Measurements from ENCODE around the gene C1orf198.

The C1orf198 gene

DNA sequence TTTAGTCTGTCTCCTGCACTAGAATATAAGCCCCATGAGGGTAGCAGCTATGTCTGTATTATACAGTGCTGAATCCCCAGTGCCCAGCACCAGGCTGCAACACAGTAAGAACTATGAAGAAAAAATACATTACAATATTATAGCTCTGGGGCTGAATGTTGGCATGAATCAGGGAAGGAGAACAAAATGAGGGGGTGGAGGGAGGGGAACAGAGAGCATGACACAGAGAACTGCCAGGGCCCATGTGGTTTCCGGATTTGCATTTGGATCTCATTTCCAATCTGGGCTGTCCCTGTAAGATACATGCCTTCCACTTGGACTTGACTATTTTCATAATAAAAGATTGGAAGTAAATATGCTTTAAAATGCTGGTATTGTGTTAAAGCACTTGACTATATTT, 35.8 kb downstream of the C1orf198 start:
- DNase-seq (ENCODE audit: low read depth) = no peak

DNA sequence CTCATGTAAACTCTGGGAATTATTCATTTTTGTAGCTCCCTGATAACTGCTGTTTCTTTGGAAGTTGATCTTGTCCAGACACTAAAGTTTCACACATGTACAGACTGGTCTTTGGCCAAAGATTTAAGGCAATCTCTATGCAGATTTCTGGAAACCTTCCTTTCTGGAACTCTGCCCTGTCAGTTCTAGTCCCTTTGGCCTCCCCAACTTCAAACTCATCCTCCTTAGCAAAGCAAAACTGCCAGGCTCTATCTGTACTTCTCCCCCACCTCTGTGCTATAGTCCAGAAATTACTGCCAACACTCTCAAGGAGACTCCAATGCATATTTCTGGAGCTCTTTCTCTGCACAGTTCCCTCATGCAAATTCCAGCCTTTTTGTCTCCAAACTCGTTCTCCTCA, 36.5 kb downstream of the C1orf198 start:
- DNase-seq (ENCODE audit: low read depth) = no peak

DNA sequence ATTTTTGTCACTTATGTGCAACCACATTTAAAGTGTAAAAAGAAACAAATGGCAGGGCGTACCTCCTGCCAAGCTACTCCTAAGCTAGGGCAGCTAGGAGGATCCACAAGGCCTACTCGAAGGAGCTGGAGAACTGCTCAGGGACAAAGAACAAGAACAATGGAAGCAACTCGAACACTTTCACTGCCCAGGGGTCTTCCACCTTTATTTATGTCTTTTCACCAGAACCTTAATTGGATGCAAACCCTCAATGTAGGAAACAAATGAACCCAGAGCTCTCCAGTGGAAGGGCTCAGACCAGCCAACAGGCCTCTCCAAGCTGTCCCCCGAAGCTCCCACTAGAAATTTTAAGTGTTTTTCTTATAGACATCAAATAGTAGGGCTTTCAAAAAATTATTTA, 39.9 kb downstream of the C1orf198 start:
- DNase-seq (ENCODE audit: low read depth) = no peak

DNA sequence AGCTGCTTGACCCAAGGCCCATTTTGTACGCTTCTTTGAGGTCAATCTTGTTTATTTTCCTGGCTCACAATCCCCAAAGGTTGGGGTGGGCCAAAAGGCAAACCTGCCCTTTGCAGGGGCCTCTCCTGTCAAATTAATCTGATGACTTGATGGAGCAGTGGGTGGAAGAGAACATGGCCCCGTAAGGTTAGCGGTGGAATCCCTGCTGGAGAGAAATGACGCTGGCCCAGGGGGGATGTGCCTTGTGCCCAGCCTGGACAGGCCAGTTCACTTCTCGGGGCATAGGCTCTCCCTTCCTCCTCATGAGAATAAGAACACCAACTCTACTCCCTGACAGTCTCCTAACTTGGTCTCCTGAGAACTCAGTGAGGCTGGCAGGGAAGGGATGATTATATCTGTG, 40.5 kb downstream of the C1orf198 start:
- DNase-seq (ENCODE audit: low read depth) = no peak

DNA sequence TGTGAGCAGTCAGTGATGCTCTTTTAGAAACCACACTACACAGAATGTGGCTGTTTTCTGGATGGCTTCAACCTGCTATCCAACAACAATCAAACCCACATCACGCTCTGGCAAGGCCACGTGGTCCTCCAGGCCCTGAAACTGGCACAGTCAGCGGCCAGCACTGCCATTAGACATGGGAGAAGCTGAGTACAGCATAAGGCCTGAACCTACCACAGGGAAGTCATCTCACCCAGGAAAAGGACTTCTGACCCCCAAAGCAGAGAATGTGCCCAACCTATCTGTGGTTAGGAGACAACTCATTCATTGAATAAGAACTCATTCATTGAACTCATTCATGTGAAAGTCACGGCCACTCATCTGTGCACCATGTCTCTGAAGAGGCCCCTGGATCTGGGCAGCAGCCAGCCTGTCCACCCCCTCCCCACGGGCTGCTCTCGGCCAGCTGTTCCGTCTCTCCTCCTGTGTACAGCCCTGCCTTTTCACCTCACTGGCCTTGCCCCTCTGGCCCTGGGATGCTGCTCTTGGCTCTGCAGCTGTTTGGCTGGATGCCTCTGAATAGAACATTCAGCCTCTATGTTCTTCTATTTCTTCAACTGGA, 41.1 kb downstream of the C1orf198 start:
- peak; percentile 29 for DNase-seq (ENCODE audit: low read depth)

DNA sequence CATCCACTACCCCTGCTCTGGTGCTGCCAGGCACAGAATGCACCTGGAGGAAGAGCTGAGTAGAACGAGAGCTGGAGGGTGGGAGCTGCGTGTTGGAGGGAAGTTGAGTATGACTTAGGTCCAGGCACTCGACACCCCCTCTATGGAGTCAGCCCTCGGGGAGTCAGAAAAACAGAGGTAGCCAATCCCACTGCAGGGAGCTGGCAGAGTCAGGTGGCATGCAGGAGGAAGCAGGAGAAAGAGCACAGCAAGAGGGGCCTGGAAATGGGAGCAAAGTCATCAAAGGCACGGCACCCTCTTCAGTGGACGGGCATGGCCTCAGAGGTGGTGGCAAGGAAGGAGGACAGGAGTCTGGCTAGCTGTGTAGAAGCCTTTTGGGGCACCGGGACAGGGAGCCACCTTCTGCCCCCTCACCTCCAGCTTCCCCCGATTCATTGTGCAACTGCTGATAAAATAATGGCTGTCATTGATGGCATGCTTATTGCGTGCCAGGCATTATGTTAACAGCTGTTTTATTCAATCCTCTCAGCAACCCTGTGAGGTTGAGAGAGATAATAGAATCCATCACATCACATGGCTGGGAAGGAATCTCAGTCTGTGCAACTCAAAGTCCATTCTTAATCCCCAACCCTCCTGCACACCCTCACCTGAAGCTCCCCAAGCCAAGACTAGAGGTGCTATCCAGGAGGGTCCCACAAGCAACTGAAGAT, 42.0 kb downstream of the C1orf198 start:
- no peak for DNase-seq (ENCODE audit: low read depth)

DNA sequence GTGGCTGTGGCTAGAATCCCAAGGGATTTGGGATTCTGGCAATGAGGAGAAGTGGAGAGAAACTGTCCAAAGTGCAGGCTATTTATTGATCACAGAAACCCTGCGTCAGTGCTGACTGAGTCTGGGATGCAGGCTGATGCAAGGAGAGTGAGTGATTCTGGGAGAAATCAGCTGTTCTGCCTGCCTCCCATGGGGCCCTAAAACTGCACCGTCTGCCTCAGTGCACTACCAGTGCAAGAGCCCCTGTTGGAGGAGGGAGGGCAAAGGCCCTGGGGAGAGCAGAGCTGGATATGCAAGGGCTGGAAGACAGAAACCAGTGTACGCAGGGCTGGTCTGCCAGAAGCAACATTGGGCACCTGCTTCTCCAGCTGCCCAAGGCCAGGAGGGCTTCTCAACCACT, 42.6 kb downstream of the C1orf198 start:
- DNase-seq (ENCODE audit: low read depth) = no peak

DNA sequence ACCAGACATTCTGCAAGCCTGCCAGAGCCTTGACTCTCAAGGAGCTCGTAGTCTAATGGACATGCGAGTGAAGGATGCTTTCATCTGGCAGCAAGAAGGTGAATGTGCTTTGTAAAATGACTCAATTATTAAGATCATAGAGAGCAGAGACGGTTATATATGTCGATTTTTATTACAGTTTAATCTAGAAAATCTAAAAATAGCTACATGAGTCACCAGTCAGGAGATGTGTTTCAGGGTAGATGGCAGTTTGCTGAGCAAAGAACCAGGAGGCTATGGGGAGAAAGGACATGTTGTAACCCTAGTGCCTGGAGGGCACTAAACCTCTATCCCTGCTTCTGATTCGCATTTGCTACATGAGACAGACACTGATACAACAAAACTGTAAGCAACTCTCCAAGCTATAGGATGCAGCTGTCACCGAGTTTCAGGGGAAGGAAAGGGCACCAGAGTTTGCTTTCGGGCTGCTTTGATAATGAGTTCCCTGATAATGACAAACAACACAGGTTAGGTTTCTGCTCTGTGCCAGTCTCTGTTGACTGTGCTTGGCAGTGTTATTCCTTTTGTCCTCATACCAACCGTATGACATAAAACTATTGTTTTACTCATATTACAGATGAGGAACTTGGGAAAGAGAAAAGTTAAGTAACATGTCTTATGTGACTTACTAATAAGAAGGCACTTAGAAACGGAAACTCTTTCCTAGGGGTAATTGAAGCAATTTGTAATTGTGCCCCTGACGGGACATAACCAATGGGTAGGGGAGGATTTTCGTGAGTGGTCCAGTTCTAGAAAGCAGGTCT, 43.2 kb downstream of the C1orf198 start:
- DNase-seq (ENCODE audit: low read depth) = peak; percentile 81

DNA sequence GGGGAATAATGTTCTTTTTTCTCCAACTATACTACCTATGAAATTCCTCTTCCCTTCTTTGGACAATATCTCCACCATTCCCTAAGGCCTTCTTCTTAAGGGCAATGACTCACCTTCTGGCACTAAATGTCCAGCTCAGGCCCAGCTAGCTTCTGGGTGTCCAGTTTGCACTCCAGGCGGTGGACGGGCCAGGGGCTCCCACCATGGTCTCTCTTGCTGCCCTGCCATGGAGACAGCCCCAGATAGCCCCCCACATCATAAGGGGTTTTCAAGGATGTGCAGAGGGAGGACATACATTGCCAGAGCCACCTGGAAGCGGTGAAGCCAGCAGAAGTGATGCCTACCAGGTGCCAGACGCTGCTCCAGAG, 43.8 kb downstream of the C1orf198 start:
- no peak for DNase-seq (ENCODE audit: low read depth)

DNA sequence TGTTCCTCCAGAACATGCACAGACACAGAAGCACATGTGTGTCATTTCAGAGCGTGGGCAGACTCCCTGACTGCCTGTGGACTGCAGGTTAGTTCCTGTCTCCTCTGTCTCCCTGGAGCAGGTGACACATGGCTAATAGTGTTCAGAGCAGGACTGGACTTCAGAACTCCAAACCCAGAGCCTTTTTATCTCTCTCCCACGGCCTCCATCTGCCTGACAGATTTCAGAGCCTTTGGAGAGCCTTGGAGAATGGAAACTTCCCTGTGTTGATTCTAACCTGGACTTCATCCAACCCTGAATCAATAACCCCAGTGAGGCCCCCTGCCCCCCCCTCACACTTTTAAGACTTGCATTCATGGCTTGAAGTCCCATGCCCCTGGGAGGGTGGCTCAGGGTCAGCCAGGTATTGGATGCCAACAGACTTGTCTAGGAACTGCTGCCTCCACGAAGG, 44.4 kb downstream of the C1orf198 start:
- DNase-seq (ENCODE audit: low read depth) = no peak

DNA sequence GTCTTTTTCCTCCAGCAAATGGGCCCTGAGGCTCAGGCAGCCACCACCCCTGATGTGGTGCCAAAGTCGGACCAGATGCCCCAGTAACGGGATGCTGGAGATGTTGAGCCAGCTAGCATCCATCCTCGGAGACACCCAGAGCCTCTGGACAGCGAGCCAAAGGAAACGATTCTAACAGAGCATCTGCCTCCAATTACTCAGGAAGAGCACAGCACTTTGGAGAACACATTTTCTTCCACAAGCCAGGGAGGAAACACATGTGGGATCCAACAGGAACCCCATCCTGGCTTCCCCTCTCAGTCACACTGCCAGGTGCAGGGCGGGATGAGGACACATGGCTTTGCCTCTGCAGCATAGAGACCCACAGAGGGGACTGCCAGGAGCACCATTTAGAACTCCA, 44.9 kb downstream of the C1orf198 start:
- no peak for DNase-seq (ENCODE audit: low read depth)

DNA sequence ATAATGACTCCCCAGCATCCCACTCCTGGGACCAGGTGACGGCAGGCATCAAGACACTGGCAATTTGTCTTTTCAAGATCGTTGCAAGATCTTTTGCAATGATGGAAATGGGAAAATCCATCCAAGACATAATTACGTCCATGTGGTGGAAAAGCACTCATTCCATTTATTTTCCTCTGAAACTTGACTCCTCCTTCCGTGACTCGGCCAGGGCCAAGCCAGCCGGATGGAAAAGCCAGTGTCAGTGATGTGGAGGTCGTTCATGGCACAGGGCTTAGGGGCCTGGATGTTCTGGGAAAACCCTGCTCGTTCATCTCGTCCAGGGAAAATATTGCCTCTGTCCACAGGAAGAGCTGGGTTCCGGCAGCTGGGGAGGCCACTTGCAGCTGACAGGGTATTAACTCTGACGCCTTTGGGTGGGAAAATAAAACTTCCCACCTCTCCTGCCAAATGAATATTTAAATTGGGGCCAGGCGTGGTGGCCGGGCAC, 46.2 kb downstream of the C1orf198 start:
- DNase-seq (ENCODE audit: low read depth) = no peak

DNA sequence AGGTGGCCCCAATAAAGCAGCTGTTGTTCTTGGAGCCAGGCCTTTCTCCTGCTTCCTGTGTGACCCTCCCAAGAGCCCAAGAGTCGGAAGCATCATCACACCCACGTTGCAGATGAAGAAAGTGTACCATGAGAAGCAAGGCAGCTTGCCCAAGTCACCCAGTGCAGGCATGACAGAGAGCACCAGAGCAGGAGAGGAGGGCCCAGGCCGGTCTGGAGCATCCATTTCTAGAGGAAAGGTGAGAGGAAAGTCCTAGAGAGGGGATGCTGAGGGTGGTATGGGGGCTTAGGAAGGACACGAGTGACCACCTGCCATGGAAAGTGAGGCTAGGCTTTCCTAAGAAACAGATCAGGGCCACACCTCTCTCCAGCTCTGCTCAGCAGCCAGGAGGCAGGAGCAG, 47.0 kb downstream of the C1orf198 start:
- DNase-seq (ENCODE audit: low read depth) = no peak

DNA sequence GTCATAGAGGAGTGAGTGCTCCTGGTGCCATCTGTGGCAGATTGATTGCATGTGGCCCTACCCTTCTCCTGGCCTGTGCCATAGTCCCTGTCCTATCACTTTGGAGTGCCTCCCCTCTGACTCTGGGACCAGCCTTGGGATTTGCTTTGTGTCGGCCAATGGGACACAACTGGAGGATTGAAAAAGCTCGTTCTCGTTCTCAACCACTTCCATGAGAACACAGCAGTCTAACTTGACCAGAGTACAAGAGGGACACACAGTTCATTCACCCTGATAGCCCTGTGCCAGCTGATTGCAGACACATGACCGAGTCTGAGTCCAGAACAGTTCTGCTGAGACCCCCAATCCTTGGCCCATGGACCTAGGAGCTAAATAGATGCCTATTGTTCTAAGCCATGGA, 47.8 kb downstream of the C1orf198 start:
- DNase-seq (ENCODE audit: low read depth) = no peak

DNA sequence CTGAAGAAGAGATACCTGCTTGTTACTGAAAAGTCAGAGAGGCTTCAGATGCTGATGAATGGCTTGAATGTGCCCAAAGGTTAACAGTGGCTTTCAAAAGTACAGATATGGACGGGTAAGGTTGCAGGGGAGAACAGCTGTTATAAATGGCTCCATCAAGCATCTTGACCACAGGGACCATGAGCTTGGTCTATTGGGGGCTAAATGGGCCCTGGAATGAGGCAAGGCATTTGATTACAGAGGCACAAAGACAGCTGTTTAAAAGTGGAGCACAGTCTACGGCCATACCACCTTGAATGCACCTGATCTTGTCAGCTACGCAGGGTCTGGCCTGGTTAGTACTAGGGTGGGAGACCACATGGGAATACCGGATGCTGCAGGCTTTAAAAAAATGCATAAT, 48.3 kb downstream of the C1orf198 start:
- DNase-seq (ENCODE audit: low read depth) = no peak

DNA sequence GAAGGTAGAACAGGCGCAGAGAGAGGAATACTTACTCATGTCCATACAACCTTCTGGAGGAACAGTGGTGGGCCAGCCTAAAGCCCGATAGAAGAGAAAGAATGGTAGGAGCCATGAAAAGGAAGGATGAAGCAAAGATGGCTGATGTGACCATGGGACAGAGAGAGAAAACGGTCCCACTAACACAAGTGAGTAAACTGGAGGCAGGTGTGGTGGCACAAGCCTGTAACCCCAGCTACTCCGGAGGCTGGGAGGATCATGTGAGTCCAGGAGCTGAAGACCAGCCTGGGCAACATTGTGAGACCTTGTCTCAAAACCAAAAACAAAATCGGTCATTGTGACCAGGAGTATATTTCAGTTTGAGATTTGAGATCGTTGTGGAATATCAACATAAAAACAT, 49.4 kb downstream of the C1orf198 start:
- no peak for DNase-seq (ENCODE audit: low read depth)

DNA sequence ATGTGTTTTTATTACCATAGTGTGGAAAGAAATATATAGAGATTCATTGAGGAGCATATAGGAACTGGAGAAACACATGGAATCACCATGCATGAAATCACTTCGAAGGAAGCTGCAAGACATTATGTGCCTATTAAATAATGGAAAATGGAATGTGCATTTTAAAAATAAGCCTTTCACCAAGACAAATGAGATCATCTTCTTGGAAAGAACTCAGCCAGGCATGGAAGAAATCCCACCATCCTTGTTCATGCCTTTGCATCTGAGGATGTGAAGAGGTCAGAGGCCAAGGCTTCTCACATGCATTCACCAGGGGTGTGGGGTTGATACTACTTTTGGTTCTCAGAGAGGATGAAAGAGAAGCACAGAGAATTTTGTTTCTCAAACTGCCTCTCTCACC, 50.0 kb downstream of the C1orf198 start:
- DNase-seq (ENCODE audit: low read depth) = no peak

DNA sequence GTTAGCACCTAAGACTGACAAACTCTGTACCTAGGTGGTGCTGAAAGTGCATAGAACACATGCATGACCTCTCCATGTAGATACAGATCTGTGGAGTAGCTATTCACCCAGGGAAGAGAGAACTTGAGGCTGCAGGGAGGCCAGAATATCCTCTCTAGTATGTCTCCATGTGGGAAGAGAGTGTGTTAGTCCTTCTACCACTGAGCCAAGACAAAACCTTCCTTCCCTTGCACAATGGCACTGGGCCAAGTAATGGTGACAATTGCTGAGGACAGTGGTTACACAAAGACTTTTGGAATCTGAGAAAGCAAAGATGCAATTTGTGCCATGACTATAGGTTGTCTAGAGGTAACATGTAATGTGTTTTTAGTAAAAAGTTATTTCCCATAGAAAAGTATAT, 52.3 kb downstream of the C1orf198 start:
- no peak for DNase-seq (ENCODE audit: low read depth)

DNA sequence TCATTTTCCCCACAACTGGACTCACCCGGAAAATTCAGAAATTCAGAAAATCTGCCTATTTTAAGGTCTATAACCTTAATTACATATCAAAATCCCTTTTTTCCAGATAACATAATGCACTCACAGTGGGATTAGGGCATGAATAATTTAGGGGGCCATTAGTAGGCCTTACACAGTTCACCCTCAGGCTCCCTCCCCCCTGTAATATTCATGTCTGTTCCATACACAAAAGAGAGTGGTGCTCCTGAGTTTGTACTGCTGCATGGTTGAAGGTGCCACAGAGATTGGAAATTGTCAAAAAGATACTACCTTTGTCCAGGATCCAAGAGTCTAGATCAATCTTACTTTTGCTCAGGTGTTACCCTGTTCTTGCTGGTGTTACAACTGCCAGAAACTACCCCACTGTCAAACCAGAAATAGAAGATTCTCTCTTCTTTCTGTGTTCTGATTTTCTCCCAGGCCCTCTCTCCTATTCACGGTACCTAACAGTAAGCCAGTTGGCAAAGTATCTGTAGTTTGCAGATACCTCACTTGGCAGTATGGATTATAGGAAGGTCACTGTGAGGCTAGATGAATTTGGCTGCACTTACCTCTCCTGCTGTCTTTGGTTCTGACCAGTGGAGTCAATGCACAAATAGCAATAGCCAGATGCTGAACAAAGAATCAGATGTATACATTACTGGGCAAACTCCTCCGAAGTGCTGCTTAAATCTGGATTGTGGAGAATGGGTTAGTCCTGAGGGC, 53.2 kb downstream of the C1orf198 start:
- DNase-seq (ENCODE audit: low read depth) = no peak

DNA sequence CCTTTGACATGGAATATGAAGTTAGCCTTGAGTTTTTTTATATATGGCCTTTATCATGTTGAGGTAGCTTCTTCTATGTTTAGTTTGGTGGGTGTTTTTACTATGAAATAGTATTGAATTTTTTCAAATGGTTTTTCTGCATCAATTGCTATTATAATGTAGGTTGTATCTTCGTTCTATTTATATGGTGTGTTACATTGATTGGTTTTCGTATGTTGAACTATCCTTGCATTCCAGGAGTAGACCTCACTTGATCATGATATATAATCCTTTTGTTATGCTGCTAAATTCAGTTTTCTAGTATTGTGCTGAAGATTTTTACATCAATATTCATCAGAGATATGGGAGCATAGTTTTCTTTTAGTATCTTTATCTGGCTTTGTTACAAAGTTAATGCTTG, 55.8 kb downstream of the C1orf198 start:
- no peak for DNase-seq (ENCODE audit: low read depth)

DNA sequence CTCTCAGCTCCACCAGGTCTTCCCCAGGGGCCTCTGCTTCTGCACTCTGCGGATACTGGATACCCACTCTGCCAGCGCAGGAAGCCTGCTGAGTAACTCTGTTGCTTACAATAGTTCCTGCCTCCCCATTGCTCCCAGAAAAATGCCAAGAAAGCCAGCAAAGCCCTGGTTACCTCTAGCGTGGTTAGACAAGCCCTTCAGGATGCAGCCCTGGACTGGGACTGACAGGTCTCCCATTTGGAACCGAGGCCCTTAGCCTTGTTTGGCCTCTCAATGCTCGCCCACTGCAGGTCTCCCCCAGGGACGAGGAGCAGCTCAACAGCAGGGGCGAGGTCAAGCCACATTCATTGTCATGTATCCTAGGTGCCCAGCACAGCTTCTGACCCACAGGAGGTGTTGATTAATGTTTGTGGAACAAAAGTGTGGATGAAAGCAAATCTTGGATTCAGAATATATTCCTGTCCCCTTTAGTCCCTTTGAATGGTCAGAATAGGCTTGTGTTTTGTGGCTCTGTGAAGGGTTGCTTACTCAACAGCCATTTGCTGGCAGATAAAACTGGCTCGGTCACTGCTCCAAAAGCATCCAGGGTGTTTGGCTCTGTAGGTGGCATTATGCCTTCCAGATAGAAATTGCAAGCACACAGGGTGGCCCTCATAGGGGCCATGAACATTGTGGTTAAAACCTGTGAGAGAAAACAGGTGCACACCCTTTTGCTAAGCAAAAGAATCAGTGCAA, 58.9 kb downstream of the C1orf198 start:
- no peak for DNase-seq (ENCODE audit: low read depth)

Measured in iris pigment epithelial cell (primary cell).